BE2C (cell line): ENCODE data around the gene NELL1.

Experiments used
- DNase-seq: peaks from one replicate; pipeline ENCODE4 v3.0.0-alpha.2; 2020
- H3K27me3 ChIP-seq: fragments of 250-450 bp; sonication (Bioruptor Pico); 2 replicates; pipeline ENCODE4 v1.5.1; 2020; ENCODE audit warnings: mild to moderate bottlenecking
- H3K36me3 ChIP-seq: fragments of 250-450 bp; sonication (Bioruptor Pico); 2 replicates; pipeline ENCODE4 v1.5.1; 2020; ENCODE audit warnings: mild to moderate bottlenecking
- H3K4me1 ChIP-seq: fragments of 250-450 bp; sonication (Bioruptor Pico); 2 replicates; pipeline ENCODE4 v1.5.1; 2020
- H3K4me3 ChIP-seq: 2 replicates; pipeline ENCODE4 v1.5.1; 2011; ENCODE audit warnings: low read depth, low read length
- H3K9me3 ChIP-seq: fragments of 250-450 bp; sonication (Bioruptor Pico); 2 replicates; pipeline ENCODE4 v1.5.1; 2020
- TF ChIP-seq, protein P1 (sequence below): IDR thresholded peaks from 2 replicates; pipeline ENCODE4 v1.5.1; 2012; ENCODE audit warnings: mild to moderate bottlenecking, low read depth, low read length

Gene NELL1

DNA sequence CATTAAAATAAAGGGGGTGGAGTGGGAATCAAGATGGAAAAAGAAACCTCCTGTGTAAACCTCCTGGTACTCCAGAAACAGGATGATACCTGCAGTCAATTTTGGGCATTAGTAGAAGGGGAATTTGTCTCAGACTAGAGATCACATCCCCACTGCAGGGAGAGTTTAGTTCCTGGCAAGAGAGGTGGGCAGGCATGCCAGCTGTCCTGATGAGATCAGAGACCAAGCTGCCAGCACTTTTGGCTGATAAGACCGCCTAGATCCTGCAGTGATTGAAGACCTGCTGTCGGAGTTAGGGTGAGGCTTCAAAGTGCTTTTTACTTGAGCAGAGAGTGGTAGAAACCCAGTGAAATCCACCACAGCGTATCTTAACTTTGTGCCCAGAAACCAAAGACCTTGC lies 29.7 kb upstream of the NELL1 start:
- no peak for DNase-seq
- Histone ChIP-seq H3K27me3 (no peaks in the 10 kb centered on the region), H3K4me1 (no peaks in the 10 kb centered on the region), H3K4me3 (no peak overlapping the region), H3K36me3 (no peaks in the 10 kb centered on the region), H3K9me3 (no peaks in the 10 kb centered on the region)
- TF ChIP-seq, protein P1, sequence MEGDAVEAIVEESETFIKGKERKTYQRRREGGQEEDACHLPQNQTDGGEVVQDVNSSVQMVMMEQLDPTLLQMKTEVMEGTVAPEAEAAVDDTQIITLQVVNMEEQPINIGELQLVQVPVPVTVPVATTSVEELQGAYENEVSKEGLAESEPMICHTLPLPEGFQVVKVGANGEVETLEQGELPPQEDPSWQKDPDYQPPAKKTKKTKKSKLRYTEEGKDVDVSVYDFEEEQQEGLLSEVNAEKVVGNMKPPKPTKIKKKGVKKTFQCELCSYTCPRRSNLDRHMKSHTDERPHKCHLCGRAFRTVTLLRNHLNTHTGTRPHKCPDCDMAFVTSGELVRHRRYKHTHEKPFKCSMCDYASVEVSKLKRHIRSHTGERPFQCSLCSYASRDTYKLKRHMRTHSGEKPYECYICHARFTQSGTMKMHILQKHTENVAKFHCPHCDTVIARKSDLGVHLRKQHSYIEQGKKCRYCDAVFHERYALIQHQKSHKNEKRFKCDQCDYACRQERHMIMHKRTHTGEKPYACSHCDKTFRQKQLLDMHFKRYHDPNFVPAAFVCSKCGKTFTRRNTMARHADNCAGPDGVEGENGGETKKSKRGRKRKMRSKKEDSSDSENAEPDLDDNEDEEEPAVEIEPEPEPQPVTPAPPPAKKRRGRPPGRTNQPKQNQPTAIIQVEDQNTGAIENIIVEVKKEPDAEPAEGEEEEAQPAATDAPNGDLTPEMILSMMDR, result no peak

DNA sequence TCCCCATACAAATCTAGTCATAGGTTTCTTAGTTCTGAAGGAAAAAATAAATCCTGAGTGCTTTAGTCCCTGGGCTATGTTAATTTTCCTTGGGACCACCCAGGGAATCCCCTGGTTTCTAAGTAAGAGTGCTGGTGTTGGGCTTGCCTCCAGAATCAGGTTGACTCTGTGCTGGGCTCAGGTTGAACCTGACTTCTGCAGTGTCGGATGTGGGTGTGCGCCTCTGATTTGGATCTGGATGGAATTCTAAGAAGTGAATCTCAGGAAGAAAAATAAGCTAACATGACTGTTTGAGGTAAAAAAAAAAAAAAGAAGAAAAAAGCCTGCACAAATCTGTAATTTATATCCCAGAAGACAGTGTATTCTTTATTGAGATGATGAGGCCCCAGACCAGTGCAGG lies 29.0 kb upstream of the NELL1 start:
- DNase-seq, result no peak
- no peaks in the 10 kb centered on the region for H3K4me1 ChIP-seq
- H3K4me3 ChIP-seq, result no peak overlapping the region
- H3K27me3 ChIP-seq, result no peaks in the 10 kb centered on the region
- TF ChIP-seq, protein P1, result no peak
- H3K9me3 ChIP-seq, result no peaks in the 10 kb centered on the region
- no peaks in the 10 kb centered on the region for H3K36me3 ChIP-seq

DNA sequence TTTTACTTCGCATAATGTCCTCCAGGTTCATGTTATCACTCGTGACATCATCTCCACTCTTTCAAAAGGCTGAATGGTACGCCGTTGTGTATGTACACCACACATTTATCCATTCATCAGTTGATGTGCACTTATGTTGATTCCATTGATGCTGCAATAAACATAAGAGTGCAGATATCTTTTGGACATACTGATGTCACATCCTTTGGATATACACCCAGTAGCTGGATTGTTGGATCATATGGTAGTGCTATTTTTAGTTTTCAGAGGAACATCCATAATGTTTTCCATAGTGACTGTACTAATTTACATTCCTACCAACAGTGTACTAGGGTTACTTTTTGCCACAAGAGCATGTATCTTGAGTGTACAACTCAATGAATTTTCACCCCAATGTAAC lies 25.0 kb upstream of the NELL1 start:
- H3K9me3 ChIP-seq, result no peaks in the 10 kb centered on the region
- TF ChIP-seq, protein P1, result no peak
- no peak overlapping the region for H3K4me3 ChIP-seq
- no peak for DNase-seq
- no peaks in the 10 kb centered on the region for H3K4me1 ChIP-seq
- H3K27me3 ChIP-seq, result no peaks in the 10 kb centered on the region
- H3K36me3 ChIP-seq, result no peaks in the 10 kb centered on the region

DNA sequence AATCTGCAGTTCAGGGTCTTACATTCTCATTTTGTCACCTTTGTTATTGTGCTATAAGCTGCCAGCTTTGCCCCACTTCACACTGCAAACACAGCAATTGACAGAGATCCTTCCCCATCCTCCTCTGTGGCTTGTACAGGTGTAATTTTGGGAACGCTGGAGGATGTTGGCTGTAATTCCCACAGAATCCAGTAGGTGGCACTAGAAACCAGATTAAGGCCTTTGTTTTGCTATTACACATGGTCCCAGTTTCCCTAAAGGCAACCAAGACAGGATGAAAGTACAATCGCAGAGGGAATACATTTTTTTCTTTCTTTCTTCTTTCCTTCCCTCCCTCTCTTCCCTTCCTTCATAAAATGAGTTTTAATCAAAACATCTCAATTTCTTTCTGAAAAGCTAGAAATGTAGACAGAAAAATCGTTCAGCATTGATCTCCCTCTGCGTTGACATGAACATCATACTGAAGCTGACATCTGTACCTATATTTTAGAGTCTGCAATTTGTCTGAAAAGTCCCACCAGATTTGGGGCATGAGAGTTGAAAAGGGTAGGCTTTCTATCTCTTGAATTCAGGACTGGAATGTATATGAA lies 21.3 kb upstream of the NELL1 start:
- Histone ChIP-seq H3K36me3 (no peaks in the 10 kb centered on the region), H3K4me3 (no peak overlapping the region), H3K9me3 (no peaks in the 10 kb centered on the region), H3K27me3 (no peaks in the 10 kb centered on the region), H3K4me1 (peaks cover 9% of the 10 kb centered on the region)
- peak; percentile 29 for DNase-seq
- TF ChIP-seq, protein P1, result peak; percentile 77

DNA sequence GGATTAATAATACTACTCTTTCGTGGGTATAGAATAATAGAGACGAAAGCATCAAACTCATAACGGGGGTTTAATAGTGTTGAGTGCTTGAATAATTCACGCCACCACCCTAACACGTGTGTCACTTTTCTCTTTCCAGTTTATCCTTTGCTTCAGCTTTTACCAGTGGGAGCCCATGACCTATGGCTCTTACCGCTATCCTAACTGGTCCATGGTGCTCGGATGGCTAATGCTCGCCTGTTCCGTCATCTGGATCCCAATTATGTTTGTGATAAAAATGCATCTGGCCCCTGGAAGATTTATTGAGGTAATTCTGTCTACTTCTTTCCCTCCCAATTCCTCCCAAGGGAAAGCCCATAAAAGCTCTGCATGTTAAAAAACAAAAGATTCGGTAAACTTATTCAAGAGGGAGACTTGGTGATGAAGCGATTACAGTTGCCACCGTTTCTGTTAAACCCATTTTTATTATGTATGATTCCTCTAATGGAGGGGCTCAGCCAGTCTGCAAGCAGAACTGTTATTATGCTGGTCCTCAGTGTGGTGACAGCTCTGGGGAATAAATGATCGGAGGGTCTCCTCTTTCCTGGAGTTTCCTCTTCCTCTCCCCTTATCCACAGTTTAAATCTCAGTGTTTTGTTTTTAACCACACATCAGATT lies 17.1 kb upstream of the NELL1 start:
- Histone ChIP-seq H3K9me3 (no peaks in the 10 kb centered on the region), H3K36me3 (no peaks in the 10 kb centered on the region), H3K4me3 (no peak overlapping the region), H3K4me1 (peaks cover 12% of the 10 kb centered on the region), H3K27me3 (no peaks in the 10 kb centered on the region)
- TF ChIP-seq, protein P1, result no peak
- no peak for DNase-seq

DNA sequence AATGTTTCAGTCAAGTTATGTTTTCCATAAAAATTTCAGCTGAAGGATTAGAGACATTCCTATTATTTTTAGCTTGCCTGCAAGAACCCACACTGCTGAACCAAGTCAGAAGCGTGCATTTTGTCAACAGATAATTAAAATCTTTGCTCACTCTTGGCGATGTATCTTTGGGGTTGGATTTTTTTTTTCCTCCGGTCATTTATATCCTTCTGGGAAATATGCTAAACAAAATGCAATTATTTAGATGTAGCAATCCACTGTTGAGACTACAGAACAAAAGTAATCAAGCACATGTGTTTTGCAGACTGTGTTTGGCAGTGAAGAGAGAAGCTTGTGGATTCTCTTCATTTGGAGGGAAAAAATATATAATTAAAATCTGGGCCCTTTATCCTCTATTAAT lies 15.3 kb upstream of the NELL1 start:
- Histone ChIP-seq H3K9me3 (no peaks in the 10 kb centered on the region), H3K4me3 (no peak overlapping the region), H3K36me3 (no peaks in the 10 kb centered on the region), H3K4me1 (peaks cover 12% of the 10 kb centered on the region), H3K27me3 (no peaks in the 10 kb centered on the region)
- TF ChIP-seq, protein P1, result no peak
- no peak for DNase-seq
